Measurements from ENCODE around the gene SOX13. TPM values are rescaled to one million over a fixed set of nuclear protein-coding genes. Genes with fewer than 3 reads are reported as not detected.

SOX13 gene
- total and polyA plus RNA-seq, 3 donors from 2014 or later: 17.8 to 33.4 (median 29.1) TPM

- H3K4me1 ChIP-seq: no peaks in the 10 kb centered on the region
- no peak overlapping the region for H3K27ac ChIP-seq
- no peak for DNase-seq
- no peaks in the 10 kb centered on the region for H3K9me3 ChIP-seq
- intact Hi-C loops (cut with DNase I; ENCODE audit: low total_unique reads): no loop called here
- no peaks in the 10 kb centered on the region for H3K36me3 ChIP-seq (ENCODE audit: low read depth, missing control alignments)
- TF ChIP-seq POLR2A (IDR thresholded peaks at IDR 0.05): no peak
- no peak for TF ChIP-seq CTCF (IDR thresholded peaks at IDR 0.05)
- H3K27me3 ChIP-seq: no peaks in the 10 kb centered on the region
- no peak overlapping the region for H3K4me3 ChIP-seq
- 75 to 91% methylated on average over 11 of the region's 11 CpGs for WGBS, 2 donors
These were observed 41.7 kb upstream of the SOX13 start for GRCh38 chr1:204031098-204031710.

GRCh38 chr1:204032642-204033235, 40.2 kb upstream of the SOX13 start:
- DNase-seq: no peak
- no peak overlapping the region for H3K4me3 ChIP-seq
- no peaks in the 10 kb centered on the region for H3K36me3 ChIP-seq (ENCODE audit: low read depth, missing control alignments)
- intact Hi-C loops (cut with DNase I; ENCODE audit: low total_unique reads): no loop called here
- no peaks in the 10 kb centered on the region for H3K4me1 ChIP-seq
- WGBS, 2 donors: 74% methylated on average over 4 of the region's 4 CpGs; no CpG with 5 or more reads in 1 of the 2 donors
- H3K27ac ChIP-seq: no peak overlapping the region
- H3K27me3 ChIP-seq: no peaks in the 10 kb centered on the region
- no peaks in the 10 kb centered on the region for H3K9me3 ChIP-seq
- TF ChIP-seq CTCF (IDR thresholded peaks at IDR 0.05) (no peak), POLR2A (IDR thresholded peaks at IDR 0.05) (no peak)

- no peak overlapping the region for H3K4me3 ChIP-seq
- TF ChIP-seq POLR2A (IDR thresholded peaks at IDR 0.05) (no peak), CTCF (IDR thresholded peaks at IDR 0.05) (no peak)
- 81 to 82% methylated on average over 1 of the region's 1 CpG for WGBS, 2 donors
- no peaks in the 10 kb centered on the region for H3K4me1 ChIP-seq
- no peaks in the 10 kb centered on the region for H3K27me3 ChIP-seq
- intact Hi-C loops (cut with DNase I; ENCODE audit: low total_unique reads): no loop called here
- no peaks in the 10 kb centered on the region for H3K9me3 ChIP-seq
- H3K27ac ChIP-seq: no peak overlapping the region
- no peaks in the 10 kb centered on the region for H3K36me3 ChIP-seq (ENCODE audit: low read depth, missing control alignments)
- no peak for DNase-seq
These were observed 39.6 kb upstream of the SOX13 start for GRCh38 chr1:204033306-204033705.

- Histone ChIP-seq H3K4me3 (no peak overlapping the region), H3K4me1 (peaks cover 9% of the 10 kb centered on the region), H3K9me3 (no peaks in the 10 kb centered on the region), H3K27me3 (no peaks in the 10 kb centered on the region), H3K36me3 (ENCODE audit: low read depth, missing control alignments) (no peaks in the 10 kb centered on the region), H3K27ac (no peak overlapping the region)
- no peak for DNase-seq
- intact Hi-C loops (cut with DNase I; ENCODE audit: low total_unique reads): no loop called here
- TF ChIP-seq CTCF (IDR thresholded peaks at IDR 0.05) (no peak), POLR2A (IDR thresholded peaks at IDR 0.05) (no peak)
- 64 to 66% methylated on average over 14 of the region's 14 CpGs for WGBS, 2 donors
These were observed 35.8 kb upstream of the SOX13 start for GRCh38 chr1:204036882-204037655.
